Stimulated activated CD4-positive, alpha-beta T cell treated with anti-CD3 and anti-CD28 coated beads, TNF-alpha, amount 100 ng/mL, for 4 hours (primary cell): ENCODE measurements around the gene ZNF23.

ENCODE experiments used
- DNase-seq, 3 experiments: peaks; one replicate each; pipeline ENCODE4 v3.0.0-alpha.2; 2020; ENCODE audit warnings: low read depth in 3 of 3

Gene ZNF23

DNA sequence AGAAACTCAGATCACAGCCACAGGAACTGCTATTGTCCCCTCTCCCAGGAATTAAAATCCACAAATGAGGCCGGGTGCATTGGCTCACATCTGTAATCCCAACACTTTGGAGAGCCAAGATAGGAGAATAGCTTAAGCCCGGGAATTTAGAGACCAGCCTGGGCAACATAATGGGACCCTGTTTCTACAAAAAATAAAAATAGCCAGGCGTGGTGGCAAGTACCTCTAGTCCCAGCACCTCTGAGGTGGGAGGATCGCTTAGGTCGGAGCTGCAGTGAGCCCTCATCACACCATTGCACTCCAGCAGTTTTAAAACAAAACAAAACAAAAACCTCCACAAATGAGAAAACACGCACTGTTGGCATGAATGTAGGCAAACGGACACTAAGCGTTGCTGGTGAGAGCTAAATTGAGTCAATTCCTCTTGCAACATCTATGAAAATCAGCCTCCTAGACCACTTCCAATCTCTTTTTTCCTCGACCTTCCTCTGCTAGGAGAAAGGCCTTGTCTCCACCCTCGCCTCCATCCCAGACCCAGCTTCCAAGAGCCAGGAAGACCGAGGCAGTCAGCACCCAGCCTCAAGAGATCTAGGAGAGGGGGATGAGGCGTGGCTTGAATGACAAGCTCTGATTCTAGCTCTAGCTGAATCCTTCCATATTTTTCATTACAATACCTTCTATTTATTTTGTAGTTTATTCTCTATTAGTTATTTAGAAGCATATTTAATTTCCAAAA lies 35.0 kb downstream of the ZNF23 start:
- DNase-seq = no peak

GRCh38 chr16:71426069-71426879 lies 35.8 kb downstream of the ZNF23 start:
- no peak for DNase-seq

- DNase-seq = no peak
Observed at GRCh38 chr16:71425746-71426068, 36.3 kb downstream of the ZNF23 start.

DNA sequence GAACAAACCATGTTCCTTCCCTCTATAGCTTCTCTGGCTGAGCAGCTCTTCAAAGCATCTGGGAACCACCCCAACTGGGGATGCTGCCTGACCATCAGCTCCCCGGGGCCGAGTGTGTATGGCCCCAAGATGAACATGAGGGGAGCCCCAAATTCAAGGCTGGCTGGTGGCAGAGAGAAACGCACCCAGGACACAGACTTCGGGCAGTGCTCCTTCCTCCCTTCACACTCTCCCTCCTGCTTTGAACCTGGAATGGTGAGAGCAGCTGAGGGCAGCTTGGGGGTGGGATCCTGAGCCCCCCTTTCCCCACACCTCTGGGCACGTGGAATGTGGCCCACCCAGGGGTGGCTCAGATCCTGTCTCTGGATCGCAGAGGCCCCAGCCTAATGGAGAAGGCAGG lies 37.4 kb downstream of the ZNF23 start:
- DNase-seq = no peak

GRCh38 chr16:71423865-71424264 lies 38.2 kb downstream of the ZNF23 start:
- DNase-seq = no peak

GRCh38 chr16:71423016-71423415 lies 39.0 kb downstream of the ZNF23 start:
- no peak for DNase-seq

- no peak for DNase-seq
Observed at GRCh38 chr16:71421911-71422310, 40.1 kb downstream of the ZNF23 start.

DNA sequence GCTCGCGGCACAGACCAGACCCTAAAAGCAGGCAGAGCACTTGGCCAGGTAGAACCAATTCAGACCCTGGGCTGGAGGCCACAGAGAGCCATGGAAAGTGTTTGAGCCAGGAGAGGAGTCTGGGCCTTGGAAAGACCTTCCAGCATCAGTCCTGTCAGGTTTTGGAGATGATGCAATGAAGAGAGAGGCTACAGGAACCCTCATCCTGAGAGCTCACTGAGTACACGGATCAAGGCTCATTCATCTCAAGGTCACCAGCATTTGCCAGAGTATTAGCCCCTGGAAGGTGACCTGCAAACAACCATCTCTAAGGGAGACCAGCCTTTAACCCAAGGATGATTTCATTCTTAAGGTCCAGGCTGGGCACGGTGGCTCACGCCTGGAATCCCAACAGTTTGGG lies 48.0 kb downstream of the ZNF23 start:
- no peak for DNase-seq

GRCh38 chr16:71413341-71413740 lies 48.7 kb downstream of the ZNF23 start:
- no peak for DNase-seq

DNA sequence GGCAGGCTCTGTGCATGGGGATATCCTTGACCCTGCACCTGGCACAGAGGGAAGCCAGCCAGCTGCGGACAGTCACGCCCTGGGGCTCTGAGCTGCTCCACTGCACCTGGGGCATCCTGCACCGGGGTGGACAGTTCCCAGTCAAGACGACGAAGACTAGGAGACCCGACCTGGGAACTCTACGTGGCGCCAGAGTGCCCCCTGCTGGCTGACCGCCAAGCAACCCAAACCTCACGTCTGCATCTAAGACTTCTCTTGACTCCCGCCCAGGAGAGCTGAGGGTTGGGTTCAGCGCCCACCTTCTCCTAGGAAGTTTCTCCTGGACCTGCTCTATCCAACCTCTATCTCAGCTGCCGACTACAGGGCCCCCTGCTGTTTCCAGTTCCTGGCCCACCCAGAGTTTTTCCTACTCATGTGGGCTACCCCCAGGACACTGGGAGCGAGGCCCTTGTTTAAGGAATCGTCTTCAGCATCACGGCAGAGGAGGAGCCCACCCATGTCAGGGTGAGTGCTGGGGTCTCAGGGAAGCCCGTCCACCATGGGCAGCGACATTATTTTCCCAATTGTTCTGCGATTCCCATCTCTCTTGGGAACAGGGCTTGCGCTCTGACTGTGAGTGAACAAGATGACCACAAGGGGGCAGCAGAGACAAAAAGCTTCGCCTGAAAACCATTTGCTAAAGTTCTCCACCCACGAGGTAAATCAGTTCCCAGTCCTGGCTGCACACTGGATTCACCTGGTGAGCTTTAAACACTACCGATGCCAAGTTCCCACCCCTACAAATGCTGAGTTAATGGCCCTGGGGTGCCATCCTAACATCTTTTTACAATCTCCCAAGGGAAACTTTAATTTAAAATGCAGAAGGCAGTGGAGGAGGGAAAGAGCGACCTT lies 49.5 kb downstream of the ZNF23 start:
- peak; percentile 18 to 52 (median 27) for DNase-seq

DNA sequence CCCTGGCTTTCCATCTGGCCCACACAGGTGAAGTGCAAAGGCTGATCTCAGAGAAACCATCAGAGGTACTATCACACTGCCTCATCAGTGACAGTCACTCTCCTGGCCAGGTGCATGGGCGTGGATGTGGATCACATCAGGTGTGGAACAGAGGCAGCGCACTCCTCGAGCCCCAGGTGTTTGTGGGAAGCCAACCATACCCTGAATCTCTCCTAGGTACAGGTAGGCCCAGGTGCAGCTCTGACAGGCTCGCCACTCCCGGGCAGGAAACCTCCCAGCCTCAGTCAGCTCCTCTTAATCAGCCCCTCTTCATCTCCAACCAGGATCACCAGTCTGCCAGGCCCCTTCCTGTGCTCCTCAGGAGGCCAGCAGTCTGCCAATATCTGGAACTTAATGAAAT lies 51.9 kb downstream of the ZNF23 start:
- DNase-seq = no peak

- no peak for DNase-seq
Observed at GRCh38 chr16:71409011-71409775, 52.9 kb downstream of the ZNF23 start.

DNA sequence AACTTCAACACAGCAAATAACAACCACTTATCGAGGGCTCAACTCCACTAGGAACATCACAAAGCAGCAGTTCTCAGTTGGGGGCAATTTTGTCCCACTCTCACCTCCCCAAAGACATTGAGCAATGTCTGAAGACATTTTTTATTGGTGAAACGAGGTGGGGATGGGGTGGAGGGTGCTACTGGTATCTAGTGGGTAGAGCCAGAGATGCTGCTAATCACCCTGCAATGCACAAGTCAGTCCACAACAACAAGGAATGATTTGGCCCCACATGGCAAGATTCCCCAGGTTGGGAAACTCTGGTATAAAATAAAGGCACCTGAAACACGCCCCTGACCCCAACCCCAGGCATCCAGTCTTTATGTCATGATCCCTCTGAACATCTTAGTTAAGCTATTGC lies 53.5 kb downstream of the ZNF23 start:
- DNase-seq = no peak

DNA sequence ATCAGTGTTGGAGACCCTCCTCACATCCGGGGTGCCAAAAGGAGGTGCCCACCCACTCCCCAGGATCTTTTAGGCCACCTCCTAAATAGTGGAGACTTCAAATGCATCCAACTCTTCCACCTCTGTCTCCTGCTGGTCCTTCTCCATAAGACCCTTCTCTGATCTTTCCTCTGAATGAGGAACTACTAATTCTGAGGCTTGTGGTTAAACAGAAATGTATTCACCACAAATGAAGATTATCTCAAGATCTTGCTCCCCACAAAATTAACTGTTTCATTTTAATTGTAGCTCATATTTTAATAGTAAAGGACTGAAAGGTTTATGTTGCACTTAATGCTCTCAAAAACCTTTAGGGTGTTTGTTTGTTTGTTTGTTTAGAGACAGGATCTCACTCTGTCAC lies 54.3 kb downstream of the ZNF23 start:
- no peak for DNase-seq

- DNase-seq = no peak
Observed at GRCh38 chr16:71406724-71407123, 55.3 kb downstream of the ZNF23 start.

GRCh38 chr16:71406316-71406715 lies 55.7 kb downstream of the ZNF23 start:
- DNase-seq = no peak

DNA sequence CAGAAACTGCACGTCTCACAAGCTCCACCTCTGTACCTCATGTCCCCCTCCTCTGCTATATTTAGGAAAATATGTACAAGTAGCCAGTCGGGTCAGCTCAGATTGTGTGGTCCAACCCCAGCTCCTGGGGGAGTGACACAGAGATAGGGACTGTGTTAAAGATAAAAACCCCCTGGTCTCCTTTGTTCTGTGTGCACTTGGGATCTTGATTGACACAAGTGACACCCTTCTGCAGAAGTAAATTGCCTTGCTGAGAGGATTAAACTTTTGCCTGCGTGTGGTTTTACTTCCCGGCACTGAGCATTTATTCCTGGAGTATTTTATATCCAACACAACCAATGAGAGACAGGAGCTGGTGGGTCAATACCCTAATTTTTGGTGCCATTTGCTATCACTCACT lies 57.7 kb downstream of the ZNF23 start:
- DNase-seq = no peak

GRCh38 chr16:71402674-71403073 lies 59.4 kb downstream of the ZNF23 start:
- no peak for DNase-seq

- no peak for DNase-seq
Observed at GRCh38 chr16:71402007-71402406, 60.0 kb downstream of the ZNF23 start.

GRCh38 chr16:71399801-71400563 lies 62.1 kb downstream of the ZNF23 start:
- no peak for DNase-seq
